GM19438 (cell line): ENCODE results near the gene POLR2J.
A peak's percentile ranks its signal among the peaks of the same experiment; 100 is the strongest.
"Not testable (repeated sequence)": the region's sequence is repeated elsewhere in the genome, so short reads cannot be mapped to it uniquely, and the experiment has no call there.

Experiments used
- ATAC-seq: cut with Tn5 transposase; IDR thresholded peaks from one replicate; pipeline ENCODE4 v1.9.1; 2021; ENCODE audit warnings: low read depth; ENCODE audit not compliant: unreplicated experiment

Gene POLR2J

GRCh38 chr7:102467581-102468477 lies 10.9 kb downstream of the POLR2J start:
- no peak for ATAC-seq

- ATAC-seq: no peak
These were observed 12.6 kb downstream of the POLR2J start for GRCh38 chr7:102466097-102466496.

- ATAC-seq: peak; percentile 81
These were observed 14.0 kb downstream of the POLR2J start, which contains the start of the genes ALKBH4 and LRWD1 for GRCh38 chr7:102464577-102465280. Gene ALKBH4 (minus strand): TSS chr7:102464863. CDS start chr7:102464836, 27 bp downstream. Gene LRWD1 (plus strand): TSS chr7:102464984. CDS start chr7:102465081, 97 bp downstream.

- no peak for ATAC-seq
These were observed 14.7 kb downstream of the POLR2J start for GRCh38 chr7:102463841-102464576.

- ATAC-seq: no peak
These were observed 18.3 kb downstream of the POLR2J start for GRCh38 chr7:102460467-102460866.

- no peak for ATAC-seq
These were observed 19.4 kb downstream of the POLR2J start for GRCh38 chr7:102459221-102459844.

- ATAC-seq: no peak
These were observed 21.3 kb downstream of the POLR2J start for GRCh38 chr7:102457352-102457924.

GRCh38 chr7:102456327-102456726 lies 22.4 kb downstream of the POLR2J start:
- ATAC-seq: no peak

GRCh38 chr7:102455596-102455995 lies 23.1 kb downstream of the POLR2J start:
- ATAC-seq: no peak

- not testable (repeated sequence) for ATAC-seq
These were observed 23.8 kb downstream of the POLR2J start for GRCh38 chr7:102454932-102455331.

- no peak for ATAC-seq
These were observed 24.3 kb downstream of the POLR2J start for GRCh38 chr7:102454468-102454867.

- ATAC-seq: no peak
These were observed 25.4 kb downstream of the POLR2J start for GRCh38 chr7:102453319-102453718.

GRCh38 chr7:102452451-102452850 lies 26.3 kb downstream of the POLR2J start:
- no peak for ATAC-seq

GRCh38 chr7:102451371-102452054 lies 27.2 kb downstream of the POLR2J start:
- ATAC-seq: no peak

GRCh38 chr7:102450242-102450641 lies 28.5 kb downstream of the POLR2J start:
- ATAC-seq: no peak

GRCh38 chr7:102449136-102449535 lies 29.6 kb downstream of the POLR2J start:
- no peak for ATAC-seq

- no peak for ATAC-seq
These were observed 31.4 kb downstream of the POLR2J start for GRCh38 chr7:102447311-102447710.

GRCh38 chr7:102446387-102447156 lies 32.1 kb downstream of the POLR2J start:
- no peak for ATAC-seq

GRCh38 chr7:102445674-102446071 lies 33.0 kb downstream of the POLR2J start:
- no peak for ATAC-seq
